ENCODE data around the gene GABARAP.

The GABARAP gene

GRCh38 chr17:7218758-7219157 lies 23.5 kb downstream of the GABARAP start:
- TF ChIP-seq POLR2A (IDR thresholded peaks at IDR 0.05; ENCODE audit: low read length) (no peak), GATA1 (IDR thresholded peaks at IDR 0.05; ENCODE audit: low read depth, low read length) (no peak)
- no peak for DNase-seq

DNA sequence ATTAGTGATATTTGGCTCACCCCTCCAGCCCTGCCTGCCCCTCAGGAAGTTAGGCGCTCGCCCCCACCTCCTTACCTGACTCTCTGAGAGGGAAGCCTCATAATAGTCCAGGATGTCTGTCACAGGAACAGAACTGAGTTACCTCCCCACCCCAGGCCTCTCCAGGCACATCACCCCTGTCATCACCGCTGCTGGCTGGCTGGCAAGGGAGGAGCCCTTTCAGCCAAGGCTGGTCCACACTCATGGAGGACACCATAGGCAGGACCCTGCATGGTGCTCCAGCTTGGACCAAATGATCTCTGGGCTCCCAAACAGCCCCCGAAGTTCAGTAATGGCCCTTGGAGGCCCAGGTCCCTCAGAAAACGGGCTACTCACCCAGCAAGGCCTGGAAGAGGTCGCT lies 24.1 kb downstream of the GABARAP start:
- no peak for DNase-seq
- no peak for TF ChIP-seq GATA1 (IDR thresholded peaks at IDR 0.05; ENCODE audit: low read depth, low read length)
- TF ChIP-seq POLR2A (IDR thresholded peaks at IDR 0.05; ENCODE audit: low read length), result peak; percentile 15

DNA sequence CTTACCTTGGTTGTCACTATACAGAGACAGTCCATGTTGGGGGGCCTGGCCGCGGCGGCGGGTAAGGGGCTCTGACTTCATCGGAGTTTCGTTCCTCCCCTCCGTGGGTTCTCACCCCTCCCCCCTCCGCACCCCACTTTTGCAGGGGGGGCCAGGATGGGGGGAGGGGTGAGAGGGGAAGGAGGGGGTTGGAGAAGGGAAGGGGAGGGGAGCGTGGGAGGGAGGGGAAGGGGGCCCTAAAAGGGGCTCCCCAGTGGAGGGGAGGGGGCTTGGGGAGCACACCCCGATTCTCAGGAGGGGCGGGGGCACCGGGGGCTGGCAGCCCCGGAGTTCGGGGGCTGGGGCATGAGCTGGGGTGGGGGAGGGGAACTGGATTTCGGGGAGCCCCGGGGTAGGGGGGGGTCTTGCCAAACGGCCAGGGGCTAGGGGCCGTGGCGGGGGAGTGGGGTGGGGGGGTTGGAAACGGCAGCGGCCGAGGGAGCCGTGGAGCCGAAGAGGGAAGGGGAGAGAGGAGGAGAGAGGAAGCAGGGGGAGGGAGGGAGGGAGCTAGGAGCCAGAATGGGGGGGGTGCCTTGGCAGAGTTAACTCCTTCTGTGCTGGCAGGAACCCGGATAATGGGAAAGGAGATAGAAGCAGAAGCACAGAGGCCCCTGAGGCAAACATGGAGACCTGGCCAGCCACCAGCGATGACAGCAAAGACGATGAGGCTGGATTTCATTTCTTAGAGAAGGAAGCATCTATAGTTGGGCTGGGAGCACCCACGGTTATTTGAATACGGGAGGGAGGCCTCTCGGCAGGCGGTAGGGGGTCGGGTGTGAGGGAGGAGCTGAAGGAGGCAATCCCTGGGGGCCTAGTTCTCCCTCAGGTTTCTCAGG lies 24.9 kb downstream of the GABARAP start:
- no peak for TF ChIP-seq GATA1 (IDR thresholded peaks at IDR 0.05; ENCODE audit: low read depth, low read length)
- TF ChIP-seq POLR2A (IDR thresholded peaks at IDR 0.05; ENCODE audit: low read length), result no peak
- peak; percentile 56 to 61 for DNase-seq

DNA sequence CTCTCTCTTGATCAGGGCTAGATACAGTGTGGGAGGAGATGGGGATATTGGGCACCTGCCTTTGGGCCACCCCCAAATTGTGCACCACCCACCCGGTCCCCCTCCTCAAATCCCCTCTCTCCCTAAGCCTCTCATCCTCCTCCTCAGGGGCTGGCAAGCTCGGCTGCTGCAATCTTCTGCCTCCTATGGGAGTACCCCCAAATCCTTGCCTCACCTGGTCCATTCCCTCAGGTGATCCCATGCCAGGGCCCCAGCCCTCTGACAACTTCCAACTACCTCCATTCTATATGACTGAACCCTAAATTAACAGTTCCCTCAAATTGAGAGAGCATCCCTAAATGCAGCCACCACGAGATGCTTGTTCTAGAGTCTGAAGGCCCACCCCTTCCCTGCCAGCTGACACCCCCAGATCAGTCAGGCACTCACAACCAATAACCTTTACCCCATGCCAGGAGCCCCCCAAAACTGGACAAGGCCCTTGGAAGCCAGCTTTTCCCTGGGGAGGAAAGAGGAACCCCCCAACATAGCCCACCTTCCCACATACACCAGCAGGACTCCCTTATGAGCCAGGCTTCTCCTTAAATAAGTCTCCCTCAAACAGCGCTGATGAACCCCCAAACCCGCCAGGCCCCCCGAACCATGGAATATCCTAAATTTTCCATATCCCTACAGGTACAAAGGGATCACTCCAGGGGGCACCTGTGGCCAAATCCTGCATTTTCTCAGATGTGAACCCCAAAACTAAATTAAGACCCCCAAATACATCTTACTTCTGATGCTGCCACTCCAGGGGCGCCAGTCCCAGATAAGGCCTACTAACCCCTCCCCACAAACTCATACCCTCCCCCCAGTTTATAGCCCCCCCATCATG lies 25.8 kb downstream of the GABARAP start:
- TF ChIP-seq GATA1 (IDR thresholded peaks at IDR 0.05; ENCODE audit: low read depth, low read length), result no peak
- no peak for TF ChIP-seq POLR2A (IDR thresholded peaks at IDR 0.05; ENCODE audit: low read length)
- no peak for DNase-seq

GRCh38 chr17:7215652-7216180 lies 26.5 kb downstream of the GABARAP start:
- DNase-seq, result no peak
- TF ChIP-seq GATA1 (IDR thresholded peaks at IDR 0.05; ENCODE audit: low read depth, low read length) (no peak), POLR2A (IDR thresholded peaks at IDR 0.05; ENCODE audit: low read length) (no peak)

- TF ChIP-seq POLR2A (IDR thresholded peaks at IDR 0.05; ENCODE audit: low read length), result no peak
- TF ChIP-seq GATA1 (IDR thresholded peaks at IDR 0.05; ENCODE audit: low read depth, low read length), result no peak
These were observed 27.1 kb downstream of the GABARAP start for GRCh38 chr17:7215136-7215638.

DNA sequence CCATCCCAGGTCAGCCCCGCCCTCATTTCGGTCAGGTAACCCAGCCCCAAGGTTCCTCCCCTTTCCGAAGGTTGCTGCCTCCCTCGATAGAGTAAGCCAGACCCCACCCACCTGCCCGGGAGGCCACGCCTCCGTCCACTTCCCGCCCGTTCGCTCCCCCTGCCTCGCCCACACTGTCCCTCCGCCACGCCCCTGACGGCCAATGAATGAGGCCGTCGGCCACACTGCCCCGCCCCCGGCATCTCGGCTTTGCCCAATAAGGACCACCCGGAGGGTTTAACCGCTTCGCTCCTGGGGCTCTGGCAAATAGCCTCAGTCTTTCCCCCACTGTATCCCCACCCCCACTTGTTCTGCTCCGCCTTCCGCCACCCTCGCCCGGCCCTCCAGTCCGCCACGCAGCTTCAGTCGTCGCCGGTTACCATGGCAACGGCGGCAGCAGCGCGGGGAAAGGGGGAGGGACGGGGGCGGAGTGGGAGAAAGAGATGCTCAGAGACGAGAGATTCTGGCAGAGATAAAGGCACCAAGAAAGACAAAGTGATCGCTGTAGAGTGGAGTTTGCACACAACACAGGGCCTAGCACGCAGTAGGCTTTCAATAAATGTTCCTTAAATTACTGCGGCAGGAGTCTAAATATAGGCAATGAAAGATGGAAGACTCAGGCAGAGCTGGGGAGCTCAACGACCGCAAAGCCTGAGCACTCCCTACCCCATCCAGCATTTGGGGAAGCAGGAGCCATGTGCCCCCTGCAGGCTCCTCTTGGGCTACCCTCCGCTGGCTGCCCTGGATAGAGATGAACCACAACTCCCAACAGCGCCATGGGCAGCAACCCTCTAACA lies 27.7 kb downstream of the GABARAP start:
- peak; percentile 96 to 97 for DNase-seq
- TF ChIP-seq GATA1 (IDR thresholded peaks at IDR 0.05; ENCODE audit: low read depth, low read length), result no peak
- no peak for TF ChIP-seq POLR2A (IDR thresholded peaks at IDR 0.05; ENCODE audit: low read length)

More at GRCh38 chr17:7215136-7215638, 27.1 kb downstream of the GABARAP start:
- no peak for DNase-seq

- DNase-seq, result peak; percentile 87 to 89
- TF ChIP-seq GATA1 (IDR thresholded peaks at IDR 0.05; ENCODE audit: low read depth, low read length), result no peak
These were observed 28.4 kb downstream of the GABARAP start for GRCh38 chr17:7213895-7214299.

- TF ChIP-seq GATA1 (IDR thresholded peaks at IDR 0.05; ENCODE audit: low read depth, low read length) (no peak), POLR2A (IDR thresholded peaks at IDR 0.05; ENCODE audit: low read length) (no peak)
- no peak for DNase-seq
These were observed 30.6 kb downstream of the GABARAP start for GRCh38 chr17:7211491-7212273.

DNA sequence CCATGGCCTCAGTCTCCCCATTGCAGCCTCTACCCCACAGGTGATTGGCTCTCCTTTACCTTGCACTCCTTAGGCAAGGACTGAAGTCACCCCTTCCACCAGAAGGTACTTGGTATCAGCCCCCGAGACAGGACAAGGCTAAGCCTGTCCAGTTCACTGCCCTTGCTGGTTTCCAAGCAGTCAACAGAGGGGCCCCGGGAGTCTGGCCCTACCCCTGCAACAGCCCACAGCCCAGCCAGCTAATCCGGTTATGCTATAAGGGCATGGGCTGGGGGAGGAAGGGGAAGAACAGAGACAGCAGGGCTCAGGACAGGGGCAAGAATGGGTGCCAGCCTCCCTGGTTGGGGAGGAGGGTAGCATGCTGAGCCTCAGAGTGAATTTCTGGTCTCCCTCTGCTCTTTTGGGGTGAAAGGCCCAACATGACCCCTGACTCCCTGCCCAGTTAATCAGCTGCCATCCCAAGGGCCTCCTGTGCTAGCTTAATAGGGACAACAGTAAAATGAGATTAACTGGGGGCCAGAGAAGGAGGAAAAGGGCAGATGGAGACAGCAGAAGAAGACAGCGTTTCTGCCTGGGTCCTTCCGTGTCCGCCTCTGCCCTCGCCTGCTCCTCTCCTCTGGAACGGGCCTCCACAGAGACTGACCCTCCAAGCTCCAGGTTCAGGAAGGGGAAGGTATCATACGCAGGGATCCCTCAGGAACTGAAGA lies 33.3 kb downstream of the GABARAP start:
- TF ChIP-seq POLR2A (IDR thresholded peaks at IDR 0.05; ENCODE audit: low read length) (no peak), GATA1 (IDR thresholded peaks at IDR 0.05; ENCODE audit: low read depth, low read length) (no peak)
- DNase-seq, result no peak

DNA sequence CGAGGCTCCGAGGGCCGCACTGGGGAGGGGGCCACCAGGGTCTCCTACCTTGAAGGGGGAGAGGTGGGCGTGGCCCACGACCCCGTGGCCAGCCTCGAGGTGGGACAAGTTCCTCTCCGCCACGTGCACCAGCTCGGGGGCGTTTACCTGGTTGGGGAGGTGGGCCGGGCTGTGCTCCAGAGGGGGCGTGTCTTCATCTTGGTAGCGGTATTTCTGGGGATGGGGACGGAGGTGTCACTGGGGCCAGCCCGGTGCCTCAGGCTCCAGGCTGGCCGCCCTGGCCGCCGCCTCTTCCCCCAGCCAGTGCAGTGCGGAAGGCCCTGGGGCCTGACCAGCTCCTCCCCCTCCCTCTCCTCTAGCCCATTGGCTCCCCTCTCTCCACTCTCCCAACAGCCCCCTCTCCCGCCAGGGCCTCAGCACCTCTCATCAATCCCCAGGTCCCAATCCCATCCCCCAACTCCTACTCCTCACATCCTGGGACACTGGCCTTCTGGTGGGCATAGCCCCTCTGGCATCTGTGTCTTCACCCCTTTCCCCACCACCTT lies 34.1 kb downstream of the GABARAP start:
- DNase-seq, result no peak
- TF ChIP-seq POLR2A (IDR thresholded peaks at IDR 0.05; ENCODE audit: low read length), result no peak

Data from erythroblast (primary cell).